Activated T-helper 1 cell treated with anti-CD3 and anti-CD28 coated beads, Interleukin-12 subunit alpha, Interleukin-12 subunit beta, Interleukin-2, Interleukin-4 antibody, amounts not matched to agents 30 ng/mL and 10 ng/mL and 1 ng/mL, durations not matched to agents 14 hours and 24 hours and 36 hours (primary cell): Measurements from ENCODE around the gene EFNA5. TPM values are rescaled to one million over a fixed set of nuclear protein-coding genes. Genes with fewer than 3 reads are reported as not detected.

Experiments
- DNase-seq: peaks from one replicate; pipeline ENCODE4 v3.0.0; 2021; ENCODE audit warnings: low spot score
- H3K27ac Mint-ChIP-seq: one replicate; pipeline ENCODE4 v1.8.0; 2021; ENCODE audit warnings: mild to moderate bottlenecking, mixed read lengths
- H3K27me3 Mint-ChIP-seq: one replicate; pipeline ENCODE4 v1.8.0; 2022; ENCODE audit warnings: mild to moderate bottlenecking, moderate library complexity, mixed read lengths; ENCODE audit not compliant: insufficient read depth
- H3K36me3 Mint-ChIP-seq: one replicate; pipeline ENCODE4 v1.8.0; 2021; ENCODE audit warnings: low read depth, mixed read lengths
- H3K4me1 Mint-ChIP-seq: one replicate; pipeline ENCODE4 v1.8.0; 2021; ENCODE audit warnings: low read depth, mixed read lengths
- H3K4me3 Mint-ChIP-seq: one replicate; pipeline ENCODE4 v1.8.0; 2021; ENCODE audit warnings: mild to moderate bottlenecking, moderate library complexity, mixed read lengths
- H3K9me3 Mint-ChIP-seq: one replicate; pipeline ENCODE4 v1.8.0; 2021; ENCODE audit warnings: mixed read lengths
- intact Hi-C: fragments of 100-400 bp; cut with micrococcal nuclease; formaldehyde crosslinking; loops from one replicate; pipeline ENCODE4 v1.15.1; 2024
- total RNA-seq: library from RNA; stranded (reverse); gene quantifications from 2 replicates; pipeline ENCODE4 v1.2.3, GENCODE V29; 2022

The EFNA5 gene
- total RNA-seq, 1 donor from 2014 or later = not detected

- intact Hi-C loops = no loop called here
- no peaks in the 10 kb centered on the region for H3K9me3 Mint-ChIP-seq
Observed at GRCh38 chr5:107653685-107654084, 17.1 kb downstream of the EFNA5 start.

GRCh38 chr5:107652839-107653607 lies 17.7 kb downstream of the EFNA5 start:
- Mint-ChIP-seq H3K4me3 (no peak overlapping the region), H3K36me3 (no peaks in the 10 kb centered on the region), H3K27me3 (peaks cover 9% of the 10 kb centered on the region), H3K27ac (no peak overlapping the region), H3K4me1 (no peaks in the 10 kb centered on the region), H3K9me3 (no peaks in the 10 kb centered on the region)
- no peak for DNase-seq
- intact Hi-C loops = no loop called here

More at GRCh38 chr5:107653685-107654084, 17.1 kb downstream of the EFNA5 start:
- DNase-seq = no peak
- no peak overlapping the region for H3K27ac Mint-ChIP-seq
- no peaks in the 10 kb centered on the region for H3K4me1 Mint-ChIP-seq
- peaks cover 9% of the 10 kb centered on the region for H3K27me3 Mint-ChIP-seq
- no peak overlapping the region for H3K4me3 Mint-ChIP-seq
- H3K36me3 Mint-ChIP-seq = no peaks in the 10 kb centered on the region

- no peak for DNase-seq
- peaks cover 9% of the 10 kb centered on the region for H3K27me3 Mint-ChIP-seq
- intact Hi-C loops = no loop called here
- no peaks in the 10 kb centered on the region for H3K4me1 Mint-ChIP-seq
- no peak overlapping the region for H3K4me3 Mint-ChIP-seq
- no peaks in the 10 kb centered on the region for H3K9me3 Mint-ChIP-seq
- no peaks in the 10 kb centered on the region for H3K36me3 Mint-ChIP-seq
- no peak overlapping the region for H3K27ac Mint-ChIP-seq
Observed at GRCh38 chr5:107652408-107652807, 18.3 kb downstream of the EFNA5 start.

- H3K9me3 Mint-ChIP-seq = no peaks in the 10 kb centered on the region
- no peak for DNase-seq
- H3K4me1 Mint-ChIP-seq = no peaks in the 10 kb centered on the region
- H3K4me3 Mint-ChIP-seq = no peak overlapping the region
- no peaks in the 10 kb centered on the region for H3K36me3 Mint-ChIP-seq
- no peak overlapping the region for H3K27ac Mint-ChIP-seq
- H3K27me3 Mint-ChIP-seq = peaks cover 9% of the 10 kb centered on the region
- intact Hi-C loops = no loop called here
Observed at GRCh38 chr5:107651325-107651724, 19.4 kb downstream of the EFNA5 start.

- Mint-ChIP-seq H3K36me3 (no peaks in the 10 kb centered on the region), H3K9me3 (no peaks in the 10 kb centered on the region), H3K27me3 (peaks cover 2% of the 10 kb centered on the region), H3K4me3 (no peak overlapping the region), H3K27ac (no peak overlapping the region), H3K4me1 (no peaks in the 10 kb centered on the region)
- intact Hi-C loops = no loop called here
- DNase-seq = no peak
Observed at GRCh38 chr5:107646418-107646817, 24.3 kb downstream of the EFNA5 start.

- Mint-ChIP-seq H3K27me3 (peaks cover 1% of the 10 kb centered on the region), H3K4me1 (no peaks in the 10 kb centered on the region), H3K4me3 (no peak overlapping the region), H3K36me3 (no peaks in the 10 kb centered on the region), H3K9me3 (no peaks in the 10 kb centered on the region), H3K27ac (no peak overlapping the region)
- intact Hi-C loops = no loop called here
- DNase-seq = no peak
Observed at GRCh38 chr5:107640568-107640967, 30.2 kb downstream of the EFNA5 start.

GRCh38 chr5:107639990-107640389 lies 30.7 kb downstream of the EFNA5 start:
- H3K27ac Mint-ChIP-seq = no peak overlapping the region
- intact Hi-C loops = no loop called here
- no peak for DNase-seq
- H3K36me3 Mint-ChIP-seq = no peaks in the 10 kb centered on the region
- H3K27me3 Mint-ChIP-seq = peaks cover 1% of the 10 kb centered on the region
- no peaks in the 10 kb centered on the region for H3K9me3 Mint-ChIP-seq
- no peaks in the 10 kb centered on the region for H3K4me1 Mint-ChIP-seq
- no peak overlapping the region for H3K4me3 Mint-ChIP-seq

- Mint-ChIP-seq H3K27me3 (peaks cover 4% of the 10 kb centered on the region), H3K4me3 (no peak overlapping the region), H3K36me3 (no peaks in the 10 kb centered on the region), H3K9me3 (no peaks in the 10 kb centered on the region), H3K27ac (no peak overlapping the region), H3K4me1 (no peaks in the 10 kb centered on the region)
- intact Hi-C loops = no loop called here
- DNase-seq = no peak
Observed at GRCh38 chr5:107636555-107636954, 34.2 kb downstream of the EFNA5 start.

GRCh38 chr5:107636068-107636467 lies 34.7 kb downstream of the EFNA5 start:
- Mint-ChIP-seq H3K27ac (no peak overlapping the region), H3K4me3 (no peak overlapping the region)

GRCh38 chr5:107634981-107635848 lies 35.5 kb downstream of the EFNA5 start:
- DNase-seq = no peak
- H3K36me3 Mint-ChIP-seq = no peaks in the 10 kb centered on the region
- intact Hi-C loops = no loop called here
- H3K27ac Mint-ChIP-seq = no peak overlapping the region
- peaks cover 4% of the 10 kb centered on the region for H3K27me3 Mint-ChIP-seq
- H3K9me3 Mint-ChIP-seq = no peaks in the 10 kb centered on the region
- H3K4me1 Mint-ChIP-seq = no peaks in the 10 kb centered on the region
- H3K4me3 Mint-ChIP-seq = no peak overlapping the region

More at GRCh38 chr5:107636068-107636467, 34.7 kb downstream of the EFNA5 start:
- peaks cover 4% of the 10 kb centered on the region for H3K27me3 Mint-ChIP-seq
- H3K9me3 Mint-ChIP-seq = no peaks in the 10 kb centered on the region
- no peaks in the 10 kb centered on the region for H3K4me1 Mint-ChIP-seq
- DNase-seq = no peak
- no peaks in the 10 kb centered on the region for H3K36me3 Mint-ChIP-seq
- intact Hi-C loops = no loop called here

- no peaks in the 10 kb centered on the region for H3K9me3 Mint-ChIP-seq
- no peaks in the 10 kb centered on the region for H3K36me3 Mint-ChIP-seq
- no peak overlapping the region for H3K4me3 Mint-ChIP-seq
- H3K27ac Mint-ChIP-seq = no peak overlapping the region
- DNase-seq = no peak
- H3K4me1 Mint-ChIP-seq = no peaks in the 10 kb centered on the region
- H3K27me3 Mint-ChIP-seq = peaks cover 4% of the 10 kb centered on the region
- intact Hi-C loops = no loop called here
Observed at GRCh38 chr5:107633171-107633901, 37.4 kb downstream of the EFNA5 start.

GRCh38 chr5:107631805-107632362 lies 38.9 kb downstream of the EFNA5 start:
- Mint-ChIP-seq H3K4me1 (no peaks in the 10 kb centered on the region), H3K27me3 (peaks cover 2% of the 10 kb centered on the region), H3K9me3 (no peaks in the 10 kb centered on the region), H3K4me3 (no peak overlapping the region), H3K27ac (no peak overlapping the region), H3K36me3 (no peaks in the 10 kb centered on the region)
- intact Hi-C loops = no loop called here
- no peak for DNase-seq
